Stomach (tissue), 9 donors: Measurements from ENCODE around the gene RPP21. TPM values are rescaled to one million over a fixed set of nuclear protein-coding genes. Genes with fewer than 3 reads are reported as not detected.
A peak's percentile ranks its signal among the peaks of the same experiment; 100 is the strongest.

Source experiments
- DNase-seq, 2 donors: peaks; one replicate each; pipeline versions ENCODE4 v3.0.0 to v3.0.0-alpha.2; 2013 to 2019
- H3K27ac ChIP-seq, 5 donors: fragments of 200-600 bp in 4 of 5; sonication (generic) in 4 of 5; one replicate each; pipeline ENCODE4 v1.5.1; 2013 to 2019; ENCODE audit warnings: mild to moderate bottlenecking in 1 of 5, moderate library complexity in 1 of 5
- H3K27me3 ChIP-seq, 3 donors: fragments of 200-600 bp; sonication (generic); one replicate each; pipeline ENCODE4 v1.5.1; 2017 to 2019; ENCODE audit warnings: mixed run types in 1 of 3
- H3K36me3 ChIP-seq, 4 donors: fragments of 200-600 bp; sonication (generic); 1 replicate in 3 of 4; 2 replicates in 1 of 4; pipeline ENCODE4 v1.5.1; 2016 to 2019
- H3K4me1 ChIP-seq, 4 donors: fragments of 200-600 bp; sonication (generic); one replicate each; pipeline ENCODE4 v1.5.1; 2016 to 2019
- H3K4me3 ChIP-seq, 4 donors: fragments of 200-600 bp; sonication (generic) in 3 of 4; one replicate each; pipeline ENCODE4 v1.5.1; 2016 to 2019; ENCODE audit warnings: mild to moderate bottlenecking in 1 of 4
- H3K9me3 ChIP-seq, 4 donors: fragments of 200-600 bp; sonication (generic); one replicate each; pipeline ENCODE4 v1.5.1; 2016 to 2019
- CTCF ChIP-seq, 7 experiments: fragments of 450-650 bp in 4 of 7; fragments of 200-600 bp in 3 of 7; sonication (generic) in 3 of 7; IDR thresholded peaks; one replicate each; pipeline ENCODE4 v1.5.1; 2016 to 2019; ENCODE audit warnings: antibody characterized with exemption in 7 of 7, control low read depth in 2 of 7, mild to moderate bottlenecking in 1 of 7
- EP300 ChIP-seq: sonication (generic); formaldehyde crosslinking; IDR thresholded peaks from one replicate; pipeline ENCODE4 v1.6.1; 2017; ENCODE audit warnings: antibody characterized with exemption
- POLR2A ChIP-seq, 4 donors: fragments of 450-650 bp; IDR thresholded peaks; one replicate each; pipeline ENCODE4 v1.6.1; 2016; ENCODE audit warnings: antibody characterized with exemption in 4 of 4, control low read depth in 2 of 4, mild to moderate bottlenecking in 1 of 4, moderate library complexity in 1 of 4
- POLR2AphosphoS5 ChIP-seq, 3 donors: sonication (generic); formaldehyde crosslinking; IDR thresholded peaks; one replicate each; pipeline ENCODE4 v1.6.1; 2016; ENCODE audit warnings: antibody characterized with exemption in 3 of 3
- WGBS, 5 donors: extraction: QIAGEN DNeasy Blood & Tissue Kit in 3 of 5; methylation state at CpG; one replicate each; pipeline versions ENCODE4 v1.1.5 to v1.1.7; 2013 to 2018; 5-methylcytosine and 5-hydroxymethylcytosine counted together
- intact Hi-C: fragments of 100-400 bp; cut with DNase I; formaldehyde crosslinking; loops from one replicate; pipeline ENCODE4 v1.15.1; 2023; ENCODE audit warnings: low total_unique reads
- polyA plus RNA-seq, 3 donors: library from polyadenylated mRNA; stranded (reverse); fragments of 200-250 nt; gene quantifications; one replicate each; pipeline ENCODE4 v1.2.3, GENCODE V29; 2013
- total RNA-seq, 5 donors: library from RNA; depleted of rRNA; stranded (reverse); fragments of >200 nt; gene quantifications; one replicate each; pipeline versions ENCODE4 v1.1.0 to v1.2.3, GENCODE V29; 2014 to 2016
- donor health status: healthy with polysubstance abuse.
- donor health status: Bipolar disorder and iron deficiency.
- donor health status: healthy.

RPP21 gene
- total and polyA plus RNA-seq, 8 donors = 4.5 to 167 (median 119) TPM; not detected in 1

GRCh38 chr6:30322527-30323501 lies 22.1 kb upstream of the RPP21 start:
- WGBS, 5 donors = 72 to 87% (median 81%) methylated on average over 19 to 20 of the region's 20 CpGs
- no peaks in the 10 kb centered on the region for H3K9me3 ChIP-seq
- H3K4me3 ChIP-seq = no peak overlapping the region
- intact Hi-C loops = no loop called here
- no peaks in the 10 kb centered on the region for H3K27me3 ChIP-seq
- TF ChIP-seq POLR2AphosphoS5 (IDR thresholded peaks at IDR 0.05) (no peak), POLR2A (IDR thresholded peaks at IDR 0.05) (no peak), CTCF (IDR thresholded peaks at IDR 0.05) (no peak), EP300 (no peak)
- H3K4me1 ChIP-seq = peaks cover 25 to 66% (median 46%) of the 10 kb centered on the region in 4 donors
- no peak for DNase-seq
- no peak overlapping the region for H3K27ac ChIP-seq
- peaks cover 0 to 9% (median 0%) of the 10 kb centered on the region in 4 donors for H3K36me3 ChIP-seq

GRCh38 chr6:30323806-30324205 lies 21.1 kb upstream of the RPP21 start:
- H3K4me1 ChIP-seq = peaks cover 29 to 73% (median 48%) of the 10 kb centered on the region in 4 donors
- no peaks in the 10 kb centered on the region for H3K9me3 ChIP-seq
- TF ChIP-seq EP300 (no peak), POLR2AphosphoS5 (IDR thresholded peaks at IDR 0.05) (no peak), POLR2A (IDR thresholded peaks at IDR 0.05) (no peak), CTCF (IDR thresholded peaks at IDR 0.05) (no peak)
- no peaks in the 10 kb centered on the region for H3K27me3 ChIP-seq
- peaks cover 0 to 8% (median 0%) of the 10 kb centered on the region in 4 donors for H3K36me3 ChIP-seq
- no peak for DNase-seq
- H3K27ac ChIP-seq = no peak overlapping the region
- intact Hi-C loops = no loop called here
- 93 to 94% (median 94%) methylated on average over 1 of the region's 1 CpG for WGBS, 5 donors
- no peak overlapping the region for H3K4me3 ChIP-seq

DNA sequence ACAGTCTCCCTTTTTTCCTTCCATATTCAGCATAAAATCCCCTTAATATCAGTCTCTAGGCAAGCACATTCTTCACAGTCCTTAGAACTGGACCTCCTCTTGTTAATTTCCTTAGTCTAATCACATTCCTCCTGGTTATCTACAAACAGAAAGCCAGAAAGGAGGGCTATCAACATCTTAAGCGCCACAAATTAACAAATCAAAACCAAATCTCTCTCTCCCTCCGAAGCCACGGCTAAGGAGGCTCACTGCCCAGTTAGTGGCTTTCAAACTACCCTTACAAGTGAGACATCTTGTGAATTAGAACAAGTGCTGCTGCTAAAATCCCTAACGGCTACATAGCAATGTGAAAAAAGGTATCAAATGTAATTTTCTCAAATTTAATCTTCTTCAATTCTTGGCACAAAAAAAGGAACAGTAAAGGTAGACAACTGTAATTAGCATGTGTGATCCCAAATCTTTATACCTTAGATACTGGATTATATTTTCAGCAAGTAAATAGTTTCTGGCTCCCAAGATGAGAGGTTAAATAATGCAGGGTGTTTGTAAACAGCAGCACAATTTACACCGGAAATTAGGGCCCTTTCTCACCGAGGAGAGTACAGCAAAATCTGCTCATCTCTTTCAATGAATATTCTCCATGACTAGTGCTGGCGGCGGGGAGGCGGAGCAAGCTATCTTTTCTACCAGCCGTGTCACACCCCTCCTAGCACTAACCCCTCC lies 19.6 kb upstream of the RPP21 start:
- DNase-seq = peak; percentile 43 to 88
- Histone ChIP-seq H3K27me3 (no peaks in the 10 kb centered on the region), H3K9me3 (no peaks in the 10 kb centered on the region), H3K4me3 (peak overlapping the region; percentile 56 to 88 (median 72)), H3K4me1 (peaks cover 29 to 70% (median 48%) of the 10 kb centered on the region in 4 donors), H3K27ac (peak overlapping the region; percentile 94 to 99 (median 96)), H3K36me3 (peaks cover 0 to 13% (median 13%) of the 10 kb centered on the region in 4 donors)
- 2 to 4% (median 4%) methylated on average over 10 of the region's 10 CpGs for WGBS, 5 donors
- TF ChIP-seq POLR2AphosphoS5 (IDR thresholded peaks at IDR 0.05) (no peak), POLR2A (IDR thresholded peaks at IDR 0.05) (no peak), CTCF (IDR thresholded peaks at IDR 0.05) (no peak), EP300 (no peak)
- intact Hi-C loops = no loop called here

DNA sequence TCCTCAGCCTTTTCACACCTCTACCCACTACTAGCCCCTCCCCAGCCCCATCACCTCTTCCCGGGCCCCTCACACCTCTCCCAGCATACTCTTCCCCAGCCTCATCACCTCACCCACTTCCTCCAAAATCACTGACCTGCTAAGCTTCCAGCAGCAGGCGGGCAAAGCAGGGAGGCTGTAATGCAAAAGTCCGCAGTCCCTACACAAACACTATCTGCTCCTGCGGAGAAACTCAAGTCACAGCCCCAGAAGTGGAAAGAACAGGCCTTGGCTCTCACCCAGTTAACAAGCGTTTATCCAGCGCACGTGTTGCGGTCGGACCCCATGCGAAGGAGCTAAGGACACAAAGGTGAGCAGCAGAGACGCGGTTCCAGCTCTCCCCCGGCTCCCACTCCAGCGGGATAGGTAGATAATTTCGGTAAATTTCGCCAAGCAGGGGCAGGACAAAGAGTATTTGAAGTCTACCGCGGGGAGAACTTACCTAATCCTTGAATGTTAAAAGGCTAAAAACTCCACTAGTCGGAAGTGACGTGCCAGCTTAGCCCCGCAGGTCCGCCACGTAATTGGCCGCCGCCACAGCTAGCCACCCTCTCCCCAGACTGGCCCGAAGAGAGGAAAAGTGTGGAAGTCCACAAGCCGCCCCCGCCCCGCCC lies 19.0 kb upstream of the RPP21 start:
- Histone ChIP-seq H3K36me3 (peaks cover 0 to 20% (median 20%) of the 10 kb centered on the region in 4 donors), H3K9me3 (no peaks in the 10 kb centered on the region), H3K4me1 (peaks cover 29 to 63% (median 46%) of the 10 kb centered on the region in 4 donors), H3K27ac (peak overlapping the region; percentile 94 to 99 (median 96)), H3K4me3 (peak overlapping the region; percentile 56 to 88 (median 72)), H3K27me3 (no peaks in the 10 kb centered on the region)
- DNase-seq = peak in 1 of 2 donors; percentile 94
- WGBS, 5 donors = 0 to 1% (median 0%) methylated on average over 16 to 29 of the region's 29 CpGs
- intact Hi-C loops = no loop called here
- TF ChIP-seq POLR2AphosphoS5 (IDR thresholded peaks at IDR 0.05) (no peak), CTCF (IDR thresholded peaks at IDR 0.05) (no peak), POLR2A (IDR thresholded peaks at IDR 0.05) (no peak), EP300 (no peak)
